ENCODE data around the gene SERINC1.

Gene SERINC1

DNA sequence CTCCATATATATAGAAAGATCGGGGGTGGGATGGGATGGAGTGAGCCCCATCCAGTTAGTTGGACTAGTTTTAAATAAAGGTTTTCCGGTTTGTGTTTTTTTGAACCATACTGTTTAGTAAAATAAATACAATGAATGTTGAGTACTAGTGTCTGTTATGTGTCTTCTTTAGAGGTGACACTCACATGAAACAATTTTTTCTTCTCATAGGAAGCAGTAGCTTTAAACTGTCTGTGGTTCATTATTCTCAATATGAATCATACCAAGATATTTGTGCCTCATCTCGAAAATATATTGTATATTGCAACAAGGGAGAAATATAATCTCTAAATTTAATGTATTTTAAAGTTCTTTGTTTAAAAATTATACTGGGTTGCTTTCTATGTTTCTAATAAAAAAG, 38.8 kb downstream of the SERINC1 start:
- no peak for DNase-seq (ENCODE audit: low read depth in 3 of 3)

DNA sequence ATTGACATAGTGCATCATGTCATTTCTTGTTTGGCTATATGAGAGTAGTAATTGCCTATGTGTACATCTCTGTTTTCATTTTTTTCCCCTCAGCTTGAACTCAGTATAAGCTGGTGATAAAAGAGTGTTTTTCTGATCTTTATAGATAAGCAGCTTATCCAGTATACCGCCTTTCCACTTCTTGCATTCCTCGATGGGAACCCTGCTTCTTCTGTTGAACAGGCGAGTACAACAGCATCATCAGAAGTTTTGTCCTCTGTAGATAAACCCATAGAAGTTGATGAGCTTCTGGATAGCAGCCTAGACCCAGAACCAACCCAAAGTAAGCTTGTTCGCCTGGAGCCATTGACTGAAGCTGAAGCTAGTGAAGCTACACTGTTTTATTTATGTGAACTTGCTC, 39.8 kb downstream of the SERINC1 start:
- DNase-seq (ENCODE audit: low read depth in 3 of 3) = no peak

DNA sequence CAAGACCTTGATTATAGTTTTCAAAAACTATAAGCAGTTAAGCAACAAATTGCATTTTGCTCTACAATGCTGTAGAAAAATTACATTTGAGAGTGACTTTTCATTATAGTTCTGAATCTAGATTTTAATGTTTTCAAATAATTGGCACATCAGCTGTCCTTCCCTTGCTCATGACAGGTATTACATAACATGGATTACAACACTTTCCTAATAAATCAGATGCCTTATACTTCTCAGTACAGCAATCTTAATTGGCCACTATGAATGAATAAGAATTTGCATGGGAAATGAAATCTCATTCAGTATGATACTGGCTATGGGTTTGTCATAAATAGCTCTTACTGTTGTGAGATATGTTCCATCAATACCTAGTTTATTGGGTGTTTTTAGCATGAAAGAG, 42.3 kb downstream of the SERINC1 start:
- no peak for DNase-seq (ENCODE audit: low read depth in 3 of 3)

- DNase-seq (ENCODE audit: low read depth in 3 of 3) = no peak
Measured at GRCh38 chr6:122428781-122429180, 42.8 kb downstream of the SERINC1 start.

DNA sequence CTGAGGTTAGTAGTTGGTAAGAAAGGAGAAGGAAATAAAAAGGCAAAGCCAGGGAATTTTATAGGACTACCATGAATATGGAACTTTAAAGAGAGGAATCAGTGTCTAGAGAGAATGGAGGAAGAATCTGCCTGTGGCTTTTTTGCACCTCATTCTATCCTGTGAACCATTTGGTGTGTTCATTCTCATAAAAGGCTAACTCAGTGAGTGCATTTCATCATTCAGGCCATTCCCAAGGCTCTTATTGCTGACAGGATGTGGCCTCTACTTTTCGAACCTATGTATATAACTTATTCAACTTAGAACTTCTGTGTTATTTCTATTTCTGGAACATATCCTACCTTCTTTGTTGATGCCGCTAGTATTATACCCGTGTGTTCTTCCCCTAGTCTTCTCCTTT, 45.0 kb downstream of the SERINC1 start:
- no peak for DNase-seq (ENCODE audit: low read depth in 3 of 3)

- no peak for DNase-seq (ENCODE audit: low read depth in 3 of 3)
Measured at GRCh38 chr6:122423734-122424133, 47.9 kb downstream of the SERINC1 start.

GRCh38 chr6:122422614-122423267, 48.9 kb downstream of the SERINC1 start:
- no peak for DNase-seq (ENCODE audit: low read depth in 3 of 3)

DNA sequence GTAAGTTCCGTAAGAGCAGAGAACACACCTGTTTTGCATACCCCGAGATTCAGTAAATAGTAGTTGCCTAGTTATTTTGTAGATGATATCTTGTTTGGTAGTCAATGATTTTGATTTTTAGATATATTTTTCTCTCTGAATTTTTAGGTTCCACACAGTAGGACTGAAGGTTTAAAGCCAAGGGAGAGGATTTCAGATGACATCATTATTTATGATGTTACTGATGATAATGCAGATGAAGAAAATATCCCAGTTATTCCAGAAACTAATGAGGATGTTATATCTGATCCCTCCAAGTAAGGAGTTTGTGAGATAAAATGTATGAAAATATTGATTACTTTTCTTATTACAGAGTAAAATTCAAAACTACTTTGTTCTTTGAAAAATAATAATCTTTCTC, 49.6 kb downstream of the SERINC1 start:
- DNase-seq (ENCODE audit: low read depth in 3 of 3) = no peak

DNA sequence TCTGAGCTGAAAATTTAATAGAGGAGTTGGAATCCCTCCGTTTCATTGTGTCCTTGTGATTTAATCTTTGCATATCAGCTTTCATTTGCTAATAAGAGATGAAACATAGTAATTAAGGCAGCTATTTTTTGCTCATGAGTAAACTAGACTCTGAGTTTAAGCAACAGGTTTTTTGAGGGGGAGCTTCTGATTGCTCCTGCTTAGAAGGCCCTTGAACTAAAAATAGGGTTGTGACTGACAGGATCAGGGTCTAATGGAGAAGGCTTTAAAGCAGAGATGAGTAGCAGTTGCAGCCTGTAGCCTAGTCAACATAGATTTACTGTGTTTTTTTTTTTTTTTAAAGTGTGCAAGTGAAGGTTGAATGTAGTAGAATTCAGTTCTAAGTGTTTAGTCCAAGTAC, 54.8 kb downstream of the SERINC1 start:
- no peak for DNase-seq (ENCODE audit: low read depth in 3 of 3)

- DNase-seq (ENCODE audit: low read depth in 3 of 3) = no peak
Measured at GRCh38 chr6:122412001-122412400, 59.6 kb downstream of the SERINC1 start.

GRCh38 chr6:122408702-122409458, 62.7 kb downstream of the SERINC1 start:
- DNase-seq (ENCODE audit: low read depth in 3 of 3) = no peak

DNA sequence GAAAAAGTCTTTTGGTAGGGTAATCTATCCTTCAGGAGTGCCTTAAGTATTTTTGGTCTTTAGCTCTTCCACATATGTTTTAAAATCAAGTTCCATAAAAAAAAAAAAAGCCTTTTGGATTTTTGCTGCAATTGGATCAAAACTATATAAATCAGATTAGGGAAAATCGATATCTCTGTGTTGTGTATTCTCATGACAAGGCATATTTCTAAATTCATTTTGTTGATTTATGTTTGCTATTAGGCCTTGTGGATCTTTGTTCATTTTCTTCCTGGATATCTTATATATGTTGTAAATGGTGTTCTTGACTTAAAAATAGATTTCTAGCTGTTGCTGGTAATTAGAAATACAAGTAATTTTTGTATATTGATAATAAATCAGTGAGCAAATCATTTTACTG, 63.4 kb downstream of the SERINC1 start:
- no peak for DNase-seq (ENCODE audit: low read depth in 3 of 3)

DNA sequence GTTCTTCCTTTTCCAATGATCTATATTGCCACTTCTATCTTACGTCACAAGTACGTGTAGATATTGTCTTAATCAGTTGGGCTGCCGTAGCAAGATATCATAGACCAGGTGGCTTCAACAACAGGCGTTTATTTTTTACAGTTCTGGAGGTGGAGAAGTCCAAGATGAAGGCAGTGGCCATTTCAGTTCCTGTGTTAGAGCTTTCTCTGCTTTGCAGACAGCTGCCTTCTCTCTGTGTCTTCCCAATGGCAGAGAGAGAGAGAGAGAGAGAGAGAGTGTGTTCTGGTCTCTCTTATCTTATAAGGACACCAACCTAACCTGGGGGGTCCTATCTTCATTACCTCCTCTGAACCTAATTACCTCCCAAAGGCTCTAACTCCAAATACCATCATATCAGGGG, 63.9 kb downstream of the SERINC1 start:
- no peak for DNase-seq (ENCODE audit: low read depth in 3 of 3)

- DNase-seq (ENCODE audit: low read depth in 3 of 3) = no peak
Measured at GRCh38 chr6:122406187-122406586, 65.4 kb downstream of the SERINC1 start.

- DNase-seq (ENCODE audit: low read depth in 3 of 3) = no peak
Measured at GRCh38 chr6:122405417-122405816, 66.2 kb downstream of the SERINC1 start.

DNA sequence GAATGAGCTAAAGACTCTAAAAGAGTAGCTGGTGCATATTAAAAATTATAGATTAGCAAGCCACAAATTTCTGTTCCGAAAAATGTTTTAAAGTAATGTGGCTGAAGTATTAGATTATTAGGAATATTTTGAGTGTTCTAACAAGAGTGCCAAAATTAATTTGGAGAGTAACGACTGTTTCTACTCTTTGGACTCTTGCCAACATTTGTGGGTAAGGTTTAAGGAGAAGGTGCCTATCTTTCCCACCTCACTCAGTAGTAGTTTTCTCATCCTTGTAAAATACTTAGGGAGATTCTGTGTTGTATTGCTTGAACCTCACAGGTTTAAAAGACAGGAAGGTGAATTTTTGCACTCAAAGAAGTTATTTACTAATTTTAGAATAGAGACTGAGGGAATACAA, 67.2 kb downstream of the SERINC1 start:
- no peak for DNase-seq (ENCODE audit: low read depth in 3 of 3)

DNA sequence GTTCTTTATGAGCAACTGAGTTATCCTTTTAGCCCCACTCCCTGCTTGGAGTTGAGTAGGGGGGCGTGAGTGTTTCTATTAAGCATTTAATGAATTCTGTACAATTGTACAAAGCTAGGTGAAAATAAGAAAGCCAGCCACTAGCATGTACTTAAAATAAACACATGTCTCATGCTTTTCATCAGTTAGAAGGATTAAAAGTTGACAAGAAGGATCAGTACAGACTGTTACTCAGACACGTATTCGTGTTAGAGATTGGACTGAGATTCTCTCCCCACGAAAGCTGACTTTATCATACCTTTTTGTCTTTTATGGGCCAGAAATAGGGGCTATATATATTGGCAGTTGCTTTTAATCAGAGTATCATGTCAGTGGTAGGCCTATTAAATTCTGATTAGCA, 70.5 kb downstream of the SERINC1 start:
- DNase-seq (ENCODE audit: low read depth in 3 of 3) = no peak

DNA sequence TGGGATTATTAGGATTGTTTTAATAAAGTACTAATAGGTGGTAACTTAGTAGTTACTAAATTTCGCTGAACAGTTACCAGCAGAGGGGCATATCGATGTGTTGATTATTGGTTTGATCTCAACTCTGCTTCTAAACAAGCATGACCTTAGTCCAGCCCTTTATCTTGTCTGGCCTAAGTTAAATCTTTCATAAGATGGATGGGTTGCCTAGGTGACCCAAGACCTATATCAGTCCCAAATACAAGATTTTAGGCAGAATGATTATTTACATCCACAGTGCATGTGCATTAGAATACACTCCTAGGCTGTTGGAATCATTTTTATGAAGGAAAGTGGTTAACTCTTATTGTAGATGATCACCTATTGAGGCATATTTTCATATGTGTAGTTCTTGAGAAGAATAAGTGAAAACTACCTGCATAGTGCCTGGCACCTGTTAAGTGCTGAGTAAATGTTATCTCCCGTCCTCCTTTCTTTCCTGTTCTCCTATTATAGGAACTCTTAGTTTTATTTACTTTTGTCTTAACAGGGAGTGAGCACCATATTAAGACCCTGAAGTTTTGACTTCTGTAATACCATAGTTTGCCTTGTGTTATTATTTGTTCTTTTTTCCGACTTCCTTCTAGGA, 71.0 kb downstream of the SERINC1 start:
- no peak for DNase-seq (ENCODE audit: low read depth in 3 of 3)

- peak in 1 of 3 donors; percentile 14 for DNase-seq (ENCODE audit: low read depth in 3 of 3)
Measured at GRCh38 chr6:122400121-122400450, 71.5 kb downstream of the SERINC1 start.

- DNase-seq (ENCODE audit: low read depth in 3 of 3) = peak; percentile 79 to 95 (median 85)
Measured at GRCh38 chr6:122399348-122400120, 72.1 kb downstream of the SERINC1 start, which contains the start of gene HSF2. HSF2 (plus strand) TSS chr6:122399652; CDS start chr6:122399738, 86 bp downstream.

- DNase-seq (ENCODE audit: low read depth in 3 of 3) = no peak
Measured at GRCh38 chr6:122399055-122399347, 72.6 kb downstream of the SERINC1 start.

DNA sequence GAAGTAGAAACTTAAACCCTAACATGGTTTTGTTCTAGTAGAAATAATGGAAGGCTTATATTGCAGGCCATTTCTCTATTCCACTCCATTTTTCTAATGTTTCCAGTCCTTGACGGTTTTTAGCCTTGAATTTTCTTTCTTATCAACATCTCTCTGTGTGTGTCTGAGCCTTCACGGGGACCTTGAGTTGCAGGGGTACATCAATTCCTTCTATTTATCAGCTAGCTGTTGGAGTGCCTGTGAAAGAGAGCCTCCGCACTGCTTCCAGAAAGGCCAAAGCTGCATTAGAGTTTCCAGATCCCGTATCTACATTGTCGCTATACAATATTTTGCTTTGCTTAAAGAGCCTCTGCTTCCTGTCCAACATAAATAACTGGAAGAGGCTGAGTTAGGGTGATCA, 77.6 kb downstream of the SERINC1 start:
- DNase-seq (ENCODE audit: low read depth in 3 of 3) = no peak

All from stimulated activated CD4-positive, alpha-beta T cell treated with anti-CD3 and anti-CD28 coated beads, TNF-alpha, amount 100 ng/mL, for 48 hours (primary cell).